Measurements from ENCODE around the gene ADAMTS17. TPM values are rescaled to one million over a fixed set of nuclear protein-coding genes. Genes with fewer than 3 reads are reported as not detected.
A peak's percentile ranks its signal among the peaks of the same experiment; 100 is the strongest.

The ADAMTS17 gene
- total RNA-seq, 4 donors from 2014 or later = 5.0 to 16.2 (median 11.6) TPM

DNA sequence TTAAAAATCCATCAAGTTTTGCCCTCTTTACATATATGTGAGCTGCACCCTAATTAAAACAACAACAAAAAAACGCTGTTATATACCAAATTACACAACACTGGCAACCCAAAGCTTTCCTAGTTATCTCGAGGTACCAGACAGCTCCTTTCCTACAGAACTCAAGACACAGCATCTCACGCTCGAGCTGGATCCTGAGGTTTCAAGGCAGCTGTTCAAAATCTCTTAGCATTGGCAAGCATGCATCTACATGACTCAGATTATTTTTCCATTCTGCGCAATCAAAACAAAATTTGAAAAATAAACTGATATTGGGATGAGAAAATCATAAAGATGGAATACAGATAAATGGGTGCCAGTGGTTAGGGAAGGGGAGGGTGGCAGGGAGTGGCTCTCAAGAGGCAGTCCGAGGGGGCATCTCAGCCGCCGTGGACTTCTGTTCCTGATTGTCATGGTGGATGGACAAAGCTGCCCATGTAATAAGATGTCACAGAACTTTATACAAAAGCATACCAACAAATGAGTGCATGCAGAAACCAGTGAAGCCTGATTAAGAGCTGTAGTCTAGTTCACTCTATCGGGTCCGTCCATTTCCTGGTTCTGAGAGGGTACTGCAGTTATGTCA, 91.5 kb downstream of the ADAMTS17 start:
- H3K27ac ChIP-seq = no peak overlapping the region
- ATAC-seq (peak; percentile 45 to 68), DNase-seq (no peak)

DNA sequence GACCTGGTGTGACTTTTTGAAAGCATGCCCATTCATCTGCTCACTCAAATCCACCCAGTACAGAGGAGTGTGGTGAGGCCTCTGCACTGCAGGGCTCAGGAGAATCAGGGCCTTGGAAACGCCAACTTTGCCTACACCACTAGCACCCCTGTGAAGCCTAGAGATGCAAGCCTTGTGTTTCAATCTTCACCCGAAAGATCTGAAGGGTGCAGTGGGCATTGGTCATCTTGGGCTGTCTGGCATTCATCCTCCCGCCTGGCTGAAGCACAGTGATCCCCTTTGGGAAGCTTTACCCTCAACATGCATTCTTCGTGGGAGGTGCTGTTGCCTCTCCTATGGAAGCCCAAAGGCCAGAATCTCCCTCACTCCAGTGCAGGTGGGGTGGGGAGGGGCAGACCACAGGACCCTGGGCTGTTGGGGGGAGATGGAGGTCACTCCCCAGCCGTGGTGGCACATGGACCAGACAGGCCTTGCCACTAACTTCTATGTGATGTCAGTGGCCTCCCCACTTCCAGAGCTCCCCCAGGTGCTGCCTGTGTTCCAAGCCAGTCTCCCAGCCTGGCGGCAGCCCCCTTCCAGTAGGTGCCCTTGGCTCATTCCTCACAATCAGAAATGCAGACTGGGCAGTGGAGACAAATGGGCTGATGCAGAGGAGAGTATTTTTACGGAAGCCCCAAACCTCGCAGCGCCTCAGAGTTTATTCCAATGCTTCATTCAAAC, 92.5 kb downstream of the ADAMTS17 start:
- H3K4me3 ChIP-seq = no peak overlapping the region
- DNase-seq (no peak), ATAC-seq (no peak)
- no peaks in the 10 kb centered on the region for H3K27me3 ChIP-seq
- peaks cover 0 to 6% of the 10 kb centered on the region in 2 donors for H3K36me3 ChIP-seq
- intact Hi-C loops (cut with DNase I; ENCODE audit: low total_unique reads) (no loop called here), in situ Hi-C loops (cut with MboI; ENCODE audit: low sequenced_read_pairs in 4 of 4) (loop anchor here in 1 of 4 donors (10.0 kb wide), 1 partner anchor 314 kb away; no protein-coding TSS in a partner anchor)
- no peaks in the 10 kb centered on the region for H3K4me1 ChIP-seq
- H3K9me3 ChIP-seq = no peaks in the 10 kb centered on the region
- H3K27ac ChIP-seq = no peak overlapping the region
- TF ChIP-seq, protein P1, sequence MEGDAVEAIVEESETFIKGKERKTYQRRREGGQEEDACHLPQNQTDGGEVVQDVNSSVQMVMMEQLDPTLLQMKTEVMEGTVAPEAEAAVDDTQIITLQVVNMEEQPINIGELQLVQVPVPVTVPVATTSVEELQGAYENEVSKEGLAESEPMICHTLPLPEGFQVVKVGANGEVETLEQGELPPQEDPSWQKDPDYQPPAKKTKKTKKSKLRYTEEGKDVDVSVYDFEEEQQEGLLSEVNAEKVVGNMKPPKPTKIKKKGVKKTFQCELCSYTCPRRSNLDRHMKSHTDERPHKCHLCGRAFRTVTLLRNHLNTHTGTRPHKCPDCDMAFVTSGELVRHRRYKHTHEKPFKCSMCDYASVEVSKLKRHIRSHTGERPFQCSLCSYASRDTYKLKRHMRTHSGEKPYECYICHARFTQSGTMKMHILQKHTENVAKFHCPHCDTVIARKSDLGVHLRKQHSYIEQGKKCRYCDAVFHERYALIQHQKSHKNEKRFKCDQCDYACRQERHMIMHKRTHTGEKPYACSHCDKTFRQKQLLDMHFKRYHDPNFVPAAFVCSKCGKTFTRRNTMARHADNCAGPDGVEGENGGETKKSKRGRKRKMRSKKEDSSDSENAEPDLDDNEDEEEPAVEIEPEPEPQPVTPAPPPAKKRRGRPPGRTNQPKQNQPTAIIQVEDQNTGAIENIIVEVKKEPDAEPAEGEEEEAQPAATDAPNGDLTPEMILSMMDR (IDR thresholded peaks at IDR 0.05 in 4 of 5, conservative IDR thresholded peaks at IDR 0.05 in 1 of 5) = no peak
- TF ChIP-seq POLR2A (IDR thresholded peaks at IDR 0.05) = no peak

More for the DNA sequence above, 91.5 kb downstream of the ADAMTS17 start:
- TF ChIP-seq POLR2A (IDR thresholded peaks at IDR 0.05) = no peak
- TF ChIP-seq, protein P1 (IDR thresholded peaks at IDR 0.05 in 4 of 5, conservative IDR thresholded peaks at IDR 0.05 in 1 of 5) = no peak
- Histone ChIP-seq H3K4me1 (no peaks in the 10 kb centered on the region), H3K4me3 (no peak overlapping the region), H3K9me3 (no peaks in the 10 kb centered on the region), H3K36me3 (peaks cover 0 to 6% of the 10 kb centered on the region in 2 donors), H3K27me3 (no peaks in the 10 kb centered on the region)
- in situ Hi-C loops (cut with MboI; ENCODE audit: low sequenced_read_pairs in 4 of 4) = no loop called here
- intact Hi-C loops (cut with DNase I; ENCODE audit: low total_unique reads) = no loop called here

DNA sequence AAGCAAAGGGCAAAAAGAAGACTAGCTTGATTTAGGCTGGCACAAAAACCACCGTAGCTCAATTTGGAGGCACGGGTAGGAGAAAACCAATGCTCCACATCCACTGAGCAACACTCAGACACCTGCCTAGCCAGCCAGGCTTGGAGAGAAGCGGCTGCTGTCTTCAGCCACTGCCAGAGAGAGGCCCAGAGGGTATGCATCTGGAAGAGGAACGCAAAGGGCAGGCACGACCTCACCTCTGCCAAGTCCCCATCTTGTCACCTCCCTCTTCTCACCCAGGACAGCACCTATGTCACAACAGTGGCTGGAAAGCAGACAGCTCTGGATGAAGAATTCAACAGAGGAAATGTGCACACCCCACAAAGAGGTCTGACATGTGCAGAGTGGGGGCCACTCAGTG, 93.5 kb downstream of the ADAMTS17 start:
- ATAC-seq (no peak), DNase-seq (no peak)
- in situ Hi-C loops (cut with MboI; ENCODE audit: low sequenced_read_pairs in 4 of 4) = loop anchor here in 1 of 4 donors (10.0 kb wide), 1 partner anchor 313 kb away; no protein-coding TSS in a partner anchor
- Histone ChIP-seq H3K36me3 (no peaks in the 10 kb centered on the region), H3K4me1 (no peaks in the 10 kb centered on the region), H3K4me3 (no peak overlapping the region), H3K9me3 (no peaks in the 10 kb centered on the region), H3K27me3 (no peaks in the 10 kb centered on the region), H3K27ac (no peak overlapping the region)
- TF ChIP-seq POLR2A (IDR thresholded peaks at IDR 0.05) = no peak
- TF ChIP-seq, protein P1 (IDR thresholded peaks at IDR 0.05 in 4 of 5, conservative IDR thresholded peaks at IDR 0.05 in 1 of 5) = no peak
- intact Hi-C loops (cut with DNase I; ENCODE audit: low total_unique reads) = no loop called here

DNA sequence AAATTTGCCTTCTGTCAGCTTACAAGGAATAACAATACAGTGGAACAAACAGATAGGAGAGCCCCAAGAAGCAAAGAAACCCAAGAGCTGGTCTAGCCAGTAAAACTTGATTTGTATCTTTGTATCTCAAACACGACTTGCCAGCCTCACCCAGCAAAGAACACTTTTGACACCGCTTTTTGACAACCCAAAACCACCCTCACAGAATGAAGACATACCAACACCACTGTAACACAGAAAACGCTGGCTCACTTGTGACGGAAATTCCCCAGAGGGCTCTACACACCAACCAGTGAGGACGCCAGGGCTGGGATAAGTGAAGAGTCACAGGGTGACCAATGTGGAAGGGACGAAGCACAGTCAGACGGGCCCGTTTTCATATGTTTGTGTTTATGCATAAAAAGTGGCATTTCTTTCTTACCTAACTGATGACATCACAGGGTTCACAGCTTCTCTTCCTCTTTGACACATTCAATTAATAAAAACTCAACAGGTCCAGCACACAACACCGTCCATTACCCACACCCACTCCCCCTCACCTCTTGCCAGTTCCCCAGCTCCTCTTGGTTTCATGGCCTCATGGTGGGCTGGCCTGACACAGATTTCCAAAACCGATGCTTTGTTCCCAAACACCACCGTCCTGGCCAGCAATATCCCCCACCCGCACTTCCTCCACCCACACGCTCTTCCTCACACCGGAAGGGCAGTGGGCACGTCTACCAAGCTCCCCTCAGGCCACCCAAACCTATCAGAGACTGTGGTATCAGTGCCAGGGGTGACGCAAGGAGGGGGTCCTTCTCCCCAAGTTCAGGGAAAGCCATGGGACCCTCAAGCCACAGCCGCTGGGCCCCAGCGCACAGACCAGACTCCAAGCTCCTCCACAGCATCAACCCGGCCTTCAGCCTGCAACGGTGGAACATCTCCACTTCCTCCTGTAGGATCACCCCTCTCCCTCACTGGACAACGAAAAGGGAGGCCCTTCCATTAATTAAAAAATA, 94.2 kb downstream of the ADAMTS17 start:
- Histone ChIP-seq H3K9me3 (no peaks in the 10 kb centered on the region), H3K36me3 (no peaks in the 10 kb centered on the region), H3K27ac (no peak overlapping the region), H3K27me3 (no peaks in the 10 kb centered on the region), H3K4me3 (no peak overlapping the region), H3K4me1 (peaks cover 0 to under 1% of the 10 kb centered on the region in 2 donors)
- intact Hi-C loops (cut with DNase I; ENCODE audit: low total_unique reads) = no loop called here
- TF ChIP-seq, protein P1 (IDR thresholded peaks at IDR 0.05 in 4 of 5, conservative IDR thresholded peaks at IDR 0.05 in 1 of 5) = no peak
- TF ChIP-seq POLR2A (IDR thresholded peaks at IDR 0.05) = no peak
- in situ Hi-C loops (cut with MboI; ENCODE audit: low sequenced_read_pairs in 4 of 4) = loop anchor here in 1 of 4 donors (10.0 kb wide), 1 partner anchor 313 kb away; no protein-coding TSS in a partner anchor
- DNase-seq (no peak), ATAC-seq (no peak)
